D341Med (cell line): Measurements from ENCODE around the gene PEAK1.

Experiments
- DNase-seq: peaks from one replicate; pipeline ENCODE4 v3.0.0; 2012; ENCODE audit warnings: low spot score

Gene PEAK1

GRCh38 chr15:77398927-77399326, 21.0 kb downstream of the PEAK1 start:
- no peak for DNase-seq

DNA sequence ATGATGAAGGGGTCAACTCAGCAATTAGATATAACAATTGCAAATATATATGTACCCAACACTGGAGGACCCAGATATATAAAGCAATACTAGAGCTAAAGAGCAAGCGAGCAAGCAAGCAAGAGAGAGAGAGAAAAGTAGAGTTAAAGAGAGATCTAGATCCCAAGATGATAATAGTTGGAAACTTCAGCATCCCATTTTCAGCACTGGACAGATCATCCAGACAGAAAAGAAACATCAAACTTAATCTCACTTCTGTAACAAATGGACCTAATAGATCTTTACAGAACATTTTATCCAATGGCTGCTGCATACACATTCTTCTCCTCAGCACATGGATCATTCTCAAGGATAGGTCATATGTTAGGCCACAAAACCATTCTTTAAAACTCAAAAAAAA, 23.2 kb downstream of the PEAK1 start:
- DNase-seq: no peak

DNA sequence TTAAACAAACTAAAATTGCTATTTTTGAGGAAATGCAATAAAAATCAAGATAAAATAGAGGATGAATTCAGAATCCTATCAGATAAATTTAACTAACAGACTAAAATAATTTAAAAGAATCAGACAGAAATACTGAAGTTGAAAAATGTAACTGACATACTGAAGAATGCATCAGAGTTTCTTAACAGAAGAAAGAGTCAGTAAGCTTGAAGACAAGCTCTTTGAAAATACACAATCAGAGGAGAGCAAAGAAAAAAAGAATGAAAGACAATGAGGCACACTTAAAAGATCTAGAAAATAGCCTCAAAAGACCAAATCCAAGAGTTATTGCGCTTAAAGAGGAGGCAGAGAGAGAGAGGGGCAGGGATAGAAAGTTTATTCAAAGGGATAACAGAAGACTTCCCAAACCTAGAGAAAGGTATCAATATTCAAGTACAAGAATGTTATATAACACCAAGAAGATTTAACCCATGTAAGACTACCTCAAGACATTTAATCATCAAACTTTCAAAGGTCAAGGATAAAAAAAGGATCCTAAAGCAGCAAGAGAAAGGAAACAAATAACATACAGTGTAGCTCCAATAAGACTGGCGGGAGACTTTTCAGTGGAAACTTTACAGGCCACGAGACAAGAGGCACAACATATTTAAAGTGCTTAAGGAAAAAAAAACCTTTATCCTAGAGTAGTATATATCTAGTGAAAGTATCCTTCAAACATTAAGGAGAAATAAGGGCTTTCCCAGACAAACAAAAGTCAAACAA, 24.7 kb downstream of the PEAK1 start:
- DNase-seq: no peak

DNA sequence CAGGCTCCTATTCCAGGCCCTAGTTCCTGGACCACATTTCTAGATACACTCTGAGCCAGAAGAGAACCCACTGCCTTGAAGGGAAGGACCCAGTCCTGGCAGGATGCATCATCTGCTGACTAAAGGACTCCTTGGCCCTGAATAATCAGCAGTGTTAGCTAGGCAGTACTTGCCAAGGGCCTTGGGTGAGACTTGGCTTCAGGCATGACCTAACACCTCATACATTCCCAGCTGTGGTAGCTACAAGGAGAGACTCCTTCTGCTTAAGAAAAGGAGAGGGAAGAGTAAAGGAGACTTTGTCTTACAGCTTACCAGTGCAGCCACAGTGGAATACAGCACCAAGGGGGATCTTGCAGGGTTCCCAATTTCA, 26.4 kb downstream of the PEAK1 start:
- DNase-seq: no peak

- no peak for DNase-seq
These were observed 27.0 kb downstream of the PEAK1 start for GRCh38 chr15:77392762-77393470.

- no peak for DNase-seq
These were observed 28.4 kb downstream of the PEAK1 start for GRCh38 chr15:77391372-77391951.

DNA sequence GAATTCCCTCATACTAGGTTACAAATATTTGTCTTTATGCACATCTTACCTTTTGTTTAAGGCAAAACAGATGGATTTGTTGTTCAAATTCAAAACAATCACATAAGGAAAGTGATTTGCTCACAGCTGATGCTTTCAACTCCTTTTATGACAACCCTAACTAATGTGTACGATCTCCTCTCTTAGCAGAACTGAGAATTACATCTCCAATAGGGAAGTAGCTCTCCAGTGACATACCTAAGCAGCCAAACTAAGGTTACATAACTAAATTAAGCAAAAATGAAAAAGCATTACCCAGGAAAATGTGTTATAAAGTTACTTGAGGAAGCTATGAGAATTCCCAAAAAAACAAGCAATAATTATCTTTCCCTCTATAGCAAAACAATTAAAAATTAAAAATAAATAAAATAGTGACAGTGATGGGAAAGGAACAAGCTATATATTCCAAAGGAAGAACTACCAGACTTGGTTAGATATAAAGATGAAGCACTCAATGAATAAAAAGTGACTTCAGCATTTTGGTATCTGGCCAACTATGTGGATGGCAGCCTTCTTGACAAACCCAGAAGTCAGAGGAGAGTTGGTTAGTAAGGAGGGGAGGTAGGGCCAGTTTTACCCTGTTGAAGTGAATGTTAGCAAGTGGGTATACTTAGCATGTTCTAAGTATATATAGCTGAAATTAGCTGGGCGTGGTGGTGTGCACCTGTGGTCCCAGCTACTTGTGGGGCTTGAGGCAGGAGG, 32.4 kb downstream of the PEAK1 start:
- no peak for DNase-seq

DNA sequence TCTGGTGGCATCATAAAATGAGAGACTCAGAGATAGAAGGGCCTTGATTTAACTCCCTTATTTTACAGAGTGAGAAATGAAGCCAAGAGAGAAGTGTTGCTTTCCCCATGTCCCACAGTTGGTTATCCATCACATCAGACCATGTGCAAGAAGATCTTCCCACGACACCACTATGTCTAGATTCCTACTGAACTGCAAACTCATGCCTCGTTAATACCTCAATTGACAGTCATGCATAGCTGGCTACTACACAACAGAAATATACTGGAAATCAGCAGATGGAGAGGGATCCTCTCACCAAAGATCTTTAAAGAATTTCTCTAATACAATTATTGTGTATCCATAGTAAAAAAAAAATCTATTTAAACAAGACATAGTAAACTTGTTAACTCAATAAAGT, 33.3 kb downstream of the PEAK1 start:
- no peak for DNase-seq

GRCh38 chr15:77384589-77385359, 35.1 kb downstream of the PEAK1 start:
- no peak for DNase-seq

DNA sequence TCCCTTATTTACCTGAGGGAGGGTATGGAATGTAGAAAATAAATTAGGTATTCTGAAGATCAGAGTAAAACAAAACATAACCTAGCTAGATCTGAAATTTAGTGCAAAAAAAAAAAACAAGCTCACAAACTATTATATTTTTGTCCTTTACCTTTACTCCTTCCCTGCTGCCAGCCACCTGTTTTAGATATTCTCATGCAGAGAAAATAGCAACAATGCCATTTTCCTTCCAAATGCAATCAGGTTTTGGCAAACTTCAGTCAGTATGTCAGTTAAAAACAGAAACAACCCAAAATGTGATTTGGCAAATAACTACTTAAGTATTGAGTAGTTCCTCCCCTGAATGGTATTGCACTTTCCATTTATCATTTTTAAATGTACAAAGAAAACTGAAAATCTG, 35.8 kb downstream of the PEAK1 start:
- DNase-seq: no peak

- no peak for DNase-seq
These were observed 39.9 kb downstream of the PEAK1 start for GRCh38 chr15:77380033-77380432.

DNA sequence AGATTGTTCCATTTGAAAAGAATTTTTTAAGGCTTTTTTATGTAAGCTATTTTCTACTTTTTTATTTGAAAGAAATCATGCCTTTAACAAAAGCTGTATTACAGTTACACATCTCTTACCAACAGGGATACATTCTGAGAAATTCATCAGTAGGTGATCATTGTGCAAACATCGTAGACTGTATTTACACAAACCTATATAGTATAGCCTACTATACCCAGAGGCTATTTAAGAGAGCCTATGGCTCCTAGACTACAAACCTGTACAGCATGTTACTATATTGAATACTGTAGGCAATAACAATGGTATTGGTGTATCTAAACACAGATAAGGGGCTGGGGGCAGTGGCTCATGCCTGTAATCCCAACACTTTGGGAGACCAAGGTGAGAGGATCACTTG, 43.1 kb downstream of the PEAK1 start:
- no peak for DNase-seq

- DNase-seq: no peak
These were observed 44.8 kb downstream of the PEAK1 start for GRCh38 chr15:77375133-77375532.

DNA sequence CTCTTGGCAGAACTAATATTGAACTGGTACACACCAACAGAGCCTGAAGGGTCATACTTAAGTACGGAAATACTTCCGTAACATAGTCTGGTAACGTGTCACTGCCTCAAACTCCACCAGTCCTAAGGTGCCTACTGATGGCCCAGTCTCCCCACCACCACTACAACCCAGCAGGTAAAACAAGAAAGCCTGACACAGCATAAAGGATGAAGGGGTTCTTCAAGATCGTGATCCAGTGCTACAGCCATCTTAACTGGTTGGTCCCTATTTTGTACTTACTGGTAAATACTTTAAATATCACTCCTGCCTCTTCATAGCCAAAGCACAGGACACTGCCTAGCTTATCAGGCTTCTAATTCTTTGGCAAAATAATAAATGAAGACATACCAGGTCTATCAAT, 46.5 kb downstream of the PEAK1 start:
- DNase-seq: no peak

GRCh38 chr15:77371850-77372563, 47.9 kb downstream of the PEAK1 start:
- no peak for DNase-seq

- no peak for DNase-seq
These were observed 49.3 kb downstream of the PEAK1 start for GRCh38 chr15:77370580-77370979.

GRCh38 chr15:77369168-77369567, 50.7 kb downstream of the PEAK1 start:
- no peak for DNase-seq

DNA sequence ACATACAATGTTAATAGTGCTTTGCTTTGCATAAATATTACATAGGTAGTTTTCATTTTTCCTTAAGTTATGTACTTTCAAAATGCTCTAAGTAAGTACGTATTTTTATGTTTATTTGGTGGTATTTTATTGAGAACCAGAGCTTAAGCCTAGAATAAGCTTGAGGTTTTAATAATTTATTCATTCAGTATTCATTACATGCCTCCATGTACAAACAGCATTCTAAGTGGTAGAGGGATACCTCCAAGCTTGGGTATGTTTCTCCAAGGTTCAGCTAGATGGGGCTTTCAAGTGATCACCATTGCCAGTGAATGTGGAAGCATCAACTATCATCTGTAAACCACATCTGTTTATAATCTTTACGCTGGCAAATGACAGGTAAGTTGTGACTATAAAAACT, 52.3 kb downstream of the PEAK1 start:
- no peak for DNase-seq

GRCh38 chr15:77361456-77361855, 58.4 kb downstream of the PEAK1 start:
- DNase-seq: no peak

- no peak for DNase-seq
These were observed 61.2 kb downstream of the PEAK1 start for GRCh38 chr15:77358545-77359240.

GRCh38 chr15:77356305-77356704, 63.6 kb downstream of the PEAK1 start:
- DNase-seq: no peak
